Gastroesophageal sphincter (tissue), 4 donors: Measurements from ENCODE around the gene ABCC11. TPM values are rescaled to one million over a fixed set of nuclear protein-coding genes. Genes with fewer than 3 reads are reported as not detected.
"Not testable (repeated sequence)": the region's sequence is repeated elsewhere in the genome, so short reads cannot be mapped to it uniquely, and the experiment has no call there.

Experiments used
- ATAC-seq: fragments of 150-250 bp; one replicate; pipeline ENCODE4 v1.9.1; 2016; ENCODE audit warnings: mild to moderate bottlenecking, moderate library complexity
- H3K27ac ChIP-seq, 4 donors: fragments of 200-600 bp; sonication (generic) in 3 of 4; 1 replicate in 3 of 4; 2 replicates in 1 of 4; pipeline ENCODE4 v1.5.1; 2016 to 2019
- H3K27me3 ChIP-seq: fragments of 200-600 bp; sonication (generic); one replicate; pipeline ENCODE4 v1.5.1; 2019
- H3K36me3 ChIP-seq, 2 donors: fragments of 200-600 bp; sonication (generic); one replicate each; pipeline ENCODE4 v1.5.1; 2019; ENCODE audit warnings: control low read depth in 1 of 2
- H3K4me1 ChIP-seq, 3 donors: fragments of 200-600 bp; sonication (generic); 1 replicate in 2 of 3; 2 replicates in 1 of 3; pipeline ENCODE4 v1.5.1; 2016 to 2019; ENCODE audit warnings: control low read depth in 2 of 3
- H3K4me3 ChIP-seq, 2 donors: fragments of 200-600 bp; sonication (generic); one replicate each; pipeline ENCODE4 v1.5.1; 2019; ENCODE audit warnings: mild to moderate bottlenecking in 1 of 2, moderate library complexity in 1 of 2
- H3K9me3 ChIP-seq, 3 donors: fragments of 200-600 bp; sonication (generic); one replicate each; pipeline ENCODE4 v1.5.1; 2017 to 2019; ENCODE audit warnings: control low read depth in 2 of 3
- CTCF ChIP-seq, 4 experiments: fragments of 200-600 bp in 2 of 4; fragments of 450-650 bp in 2 of 4; sonication (generic) in 1 of 4; IDR thresholded peaks; one replicate each; pipeline ENCODE4 v1.5.1; 2017 to 2019; ENCODE audit warnings: antibody characterized with exemption in 4 of 4, mild to moderate bottlenecking in 2 of 4, moderate library complexity in 2 of 4
- EP300 ChIP-seq: sonication (generic); formaldehyde crosslinking; IDR thresholded peaks from one replicate; pipeline ENCODE4 v1.6.1; 2017; ENCODE audit warnings: antibody characterized with exemption, mild to moderate bottlenecking
- POLR2A ChIP-seq, 2 donors: fragments of 450-650 bp; IDR thresholded peaks; one replicate each; pipeline ENCODE4 v1.6.1; 2017; ENCODE audit warnings: antibody characterized with exemption in 2 of 2, mild to moderate bottlenecking in 2 of 2, moderate library complexity in 1 of 2
- POLR2AphosphoS5 ChIP-seq: sonication (generic); formaldehyde crosslinking; IDR thresholded peaks from one replicate; pipeline ENCODE4 v1.6.1; 2017; ENCODE audit warnings: antibody characterized with exemption
- WGBS, 2 donors: methylation state at CpG; one replicate each; pipeline ENCODE4 v1.1.5; 2018; ENCODE audit warnings: low coverage in 1 of 2; 5-methylcytosine and 5-hydroxymethylcytosine counted together
- total RNA-seq, 4 donors: library from RNA; depleted of rRNA; stranded (reverse); fragments of >200 nt; gene quantifications; one replicate each; pipeline ENCODE4 v1.1.0, GENCODE V29; 2016

ABCC11 gene
- total RNA-seq, 4 donors from 2014 or later: not detected

- WGBS, 2 donors: 79 to 86% methylated on average over 4 to 6 of the region's 6 CpGs
- TF ChIP-seq CTCF (IDR thresholded peaks at IDR 0.05) (no peak), POLR2AphosphoS5 (no peak), EP300 (no peak), POLR2A (IDR thresholded peaks at IDR 0.05) (no peak)
- no peaks in the 10 kb centered on the region for H3K27me3 ChIP-seq
Observed at GRCh38 chr16:48188449-48189102, 58.8 kb downstream of the ABCC11 start.

GRCh38 chr16:48187779-48188178, 59.6 kb downstream of the ABCC11 start:
- Histone ChIP-seq H3K27me3 (no peaks in the 10 kb centered on the region), H3K4me3 (no peak overlapping the region), H3K9me3 (no peaks in the 10 kb centered on the region), H3K4me1 (no peaks in the 10 kb centered on the region), H3K36me3 (no peaks in the 10 kb centered on the region), H3K27ac (no peak overlapping the region)
- WGBS, 2 donors: 60 to 67% methylated on average over 1 to 3 of the region's 4 CpGs
- TF ChIP-seq POLR2A (IDR thresholded peaks at IDR 0.05): no peak
- no peak for TF ChIP-seq EP300
- TF ChIP-seq POLR2AphosphoS5: no peak
- no peak for TF ChIP-seq CTCF (IDR thresholded peaks at IDR 0.05)
- no peak for ATAC-seq

More at GRCh38 chr16:48188449-48189102, 58.8 kb downstream of the ABCC11 start:
- no peaks in the 10 kb centered on the region for H3K36me3 ChIP-seq
- H3K27ac ChIP-seq: no peak overlapping the region
- no peaks in the 10 kb centered on the region for H3K9me3 ChIP-seq
- H3K4me1 ChIP-seq: no peaks in the 10 kb centered on the region
- no peak for ATAC-seq
- H3K4me3 ChIP-seq: no peak overlapping the region

GRCh38 chr16:48184681-48185080, 62.7 kb downstream of the ABCC11 start:
- H3K9me3 ChIP-seq: no peaks in the 10 kb centered on the region
- TF ChIP-seq POLR2AphosphoS5 (no peak), POLR2A (IDR thresholded peaks at IDR 0.05) (no peak), EP300 (no peak), CTCF (IDR thresholded peaks at IDR 0.05) (no peak)
- no peaks in the 10 kb centered on the region for H3K27me3 ChIP-seq
- no peak overlapping the region for H3K27ac ChIP-seq
- 59 to 83% methylated on average over 1 to 2 of the region's 6 CpGs for WGBS, 2 donors
- H3K4me1 ChIP-seq: no peaks in the 10 kb centered on the region
- H3K4me3 ChIP-seq: no peak overlapping the region
- ATAC-seq: no peak
- H3K36me3 ChIP-seq: no peaks in the 10 kb centered on the region

- 82 to 100% methylated on average over 1 to 5 of the region's 8 CpGs for WGBS, 2 donors
- H3K4me1 ChIP-seq: no peaks in the 10 kb centered on the region
- no peaks in the 10 kb centered on the region for H3K9me3 ChIP-seq
- no peak overlapping the region for H3K4me3 ChIP-seq
- H3K36me3 ChIP-seq: no peaks in the 10 kb centered on the region
- TF ChIP-seq EP300: no peak
- TF ChIP-seq POLR2AphosphoS5: no peak
- no peak for TF ChIP-seq CTCF (IDR thresholded peaks at IDR 0.05)
- TF ChIP-seq POLR2A (IDR thresholded peaks at IDR 0.05): no peak
- no peaks in the 10 kb centered on the region for H3K27me3 ChIP-seq
- ATAC-seq: no peak
- H3K27ac ChIP-seq: no peak overlapping the region
Observed at GRCh38 chr16:48182979-48183537, 64.3 kb downstream of the ABCC11 start.

- not testable (repeated sequence) for H3K9me3 ChIP-seq, ATAC-seq, H3K27me3 ChIP-seq, H3K36me3 ChIP-seq, H3K27ac ChIP-seq, H3K4me3 ChIP-seq, H3K4me1 ChIP-seq
- 64 to 84% methylated on average over 7 to 9 of the region's 14 CpGs for WGBS, 2 donors
Observed at GRCh38 chr16:48181746-48182520, 65.4 kb downstream of the ABCC11 start.
